ENCODE data around the gene ZFYVE27.

The ZFYVE27 gene

GRCh38 chr10:97744405-97745035, 7.6 kb downstream of the ZFYVE27 start:
- no peak for DNase-seq

- DNase-seq: no peak
These were observed 10.6 kb downstream of the ZFYVE27 start for GRCh38 chr10:97747573-97747972.

GRCh38 chr10:97748116-97748515, 11.2 kb downstream of the ZFYVE27 start:
- DNase-seq: no peak

GRCh38 chr10:97752956-97753355, 16.0 kb downstream of the ZFYVE27 start:
- DNase-seq: no peak

- no peak for DNase-seq
These were observed 17.8 kb downstream of the ZFYVE27 start for GRCh38 chr10:97754726-97755125.

- no peak for DNase-seq
These were observed 18.8 kb downstream of the ZFYVE27 start for GRCh38 chr10:97755718-97756117.

GRCh38 chr10:97757471-97757870, 20.5 kb downstream of the ZFYVE27 start:
- no peak for DNase-seq

GRCh38 chr10:97759158-97759887, 22.4 kb downstream of the ZFYVE27 start:
- peak; percentile 82 for DNase-seq

- DNase-seq: no peak
These were observed 23.0 kb downstream of the ZFYVE27 start for GRCh38 chr10:97759946-97760345.

GRCh38 chr10:97760461-97761257, 23.7 kb downstream of the ZFYVE27 start:
- no peak for DNase-seq

GRCh38 chr10:97761331-97761865, 24.5 kb downstream of the ZFYVE27 start:
- no peak for DNase-seq

GRCh38 chr10:97762056-97762455, 25.1 kb downstream of the ZFYVE27 start:
- no peak for DNase-seq

GRCh38 chr10:97762816-97763215, 25.9 kb downstream of the ZFYVE27 start:
- DNase-seq: no peak

GRCh38 chr10:97763411-97763810, 26.5 kb downstream of the ZFYVE27 start:
- no peak for DNase-seq

- no peak for DNase-seq
These were observed 27.0 kb downstream of the ZFYVE27 start for GRCh38 chr10:97763947-97764346.

GRCh38 chr10:97764519-97764931, 27.6 kb downstream of the ZFYVE27 start:
- DNase-seq: no peak

- no peak for DNase-seq
These were observed 28.3 kb downstream of the ZFYVE27 start for GRCh38 chr10:97765201-97765600.

- DNase-seq: no peak
These were observed 29.3 kb downstream of the ZFYVE27 start for GRCh38 chr10:97766106-97766810.

- DNase-seq: no peak
These were observed 30.3 kb downstream of the ZFYVE27 start for GRCh38 chr10:97766996-97767924.

- no peak for DNase-seq
These were observed 31.7 kb downstream of the ZFYVE27 start for GRCh38 chr10:97768322-97769315.
